ENCODE data around the gene WHAMM. TPM values are rescaled to one million over a fixed set of nuclear protein-coding genes. Genes with fewer than 3 reads are reported as not detected.

Gene WHAMM
- total RNA-seq, 1 donor from 2014 or later, result 9.6 TPM

DNA sequence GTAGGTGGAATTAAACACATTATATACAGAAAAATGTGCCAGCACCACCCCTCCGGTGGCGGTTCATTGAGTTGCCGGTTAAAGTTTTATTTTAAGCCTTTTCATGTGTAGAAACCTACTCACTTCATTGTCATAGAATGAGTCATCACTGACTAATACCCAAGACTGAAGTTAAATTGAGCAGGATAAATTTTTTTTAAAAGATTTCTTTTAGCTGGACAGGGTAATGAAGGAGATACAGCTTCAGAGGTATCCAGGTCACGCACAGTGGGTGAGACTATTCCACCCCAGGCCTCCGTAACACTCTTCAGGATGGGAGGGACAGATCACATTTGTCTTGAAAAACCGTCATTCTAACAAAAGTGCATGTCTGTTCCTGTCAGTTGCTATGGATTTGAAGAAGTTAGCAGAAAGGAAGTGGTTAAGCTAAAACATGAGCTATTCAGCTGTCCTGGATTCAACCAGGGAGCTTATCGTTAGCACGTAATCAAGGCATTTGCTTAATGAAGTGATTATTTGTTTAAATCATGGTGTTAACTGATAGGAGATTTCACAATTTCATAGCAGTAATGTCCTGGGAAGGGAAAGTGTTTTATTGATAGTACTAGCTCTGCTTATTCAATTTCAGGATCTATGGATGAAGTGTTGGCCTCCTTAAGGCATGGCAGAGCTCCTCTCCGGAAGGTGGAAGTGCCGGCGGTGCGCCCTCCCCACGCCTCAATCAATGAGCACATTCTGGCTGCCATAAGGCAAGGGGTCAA is 23.4 kb downstream of the WHAMM start:
- Mint-ChIP-seq H3K4me1 (ENCODE audit: unreplicated experiment) (peaks cover 23% of the 10 kb centered on the region), H3K27me3 (ENCODE audit: unreplicated experiment) (no peaks in the 10 kb centered on the region), H3K4me3 (ENCODE audit: unreplicated experiment) (no peak overlapping the region), H3K36me3 (ENCODE audit: unreplicated experiment) (peaks cover 74% of the 10 kb centered on the region), H3K27ac (ENCODE audit: unreplicated experiment) (peak overlapping the region; percentile 73), H3K9me3 (ENCODE audit: unreplicated experiment) (peaks cover 3% of the 10 kb centered on the region)
- TF ChIP-seq CTCF (IDR thresholded peaks at IDR 0.05), result no peak
- no peak for DNase-seq (ENCODE audit: extremely low spot score, unreplicated experiment)

GRCh38 chr15:82833362-82833682 is 23.9 kb downstream of the WHAMM start:
- no peak for DNase-seq (ENCODE audit: extremely low spot score, unreplicated experiment)
- Mint-ChIP-seq H3K27me3 (ENCODE audit: unreplicated experiment) (no peaks in the 10 kb centered on the region), H3K27ac (ENCODE audit: unreplicated experiment) (no peak overlapping the region), H3K9me3 (ENCODE audit: unreplicated experiment) (peaks cover 5% of the 10 kb centered on the region), H3K4me3 (ENCODE audit: unreplicated experiment) (no peak overlapping the region), H3K4me1 (ENCODE audit: unreplicated experiment) (peaks cover 23% of the 10 kb centered on the region), H3K36me3 (ENCODE audit: unreplicated experiment) (peaks cover 74% of the 10 kb centered on the region)
- no peak for TF ChIP-seq CTCF (IDR thresholded peaks at IDR 0.05)

DNA sequence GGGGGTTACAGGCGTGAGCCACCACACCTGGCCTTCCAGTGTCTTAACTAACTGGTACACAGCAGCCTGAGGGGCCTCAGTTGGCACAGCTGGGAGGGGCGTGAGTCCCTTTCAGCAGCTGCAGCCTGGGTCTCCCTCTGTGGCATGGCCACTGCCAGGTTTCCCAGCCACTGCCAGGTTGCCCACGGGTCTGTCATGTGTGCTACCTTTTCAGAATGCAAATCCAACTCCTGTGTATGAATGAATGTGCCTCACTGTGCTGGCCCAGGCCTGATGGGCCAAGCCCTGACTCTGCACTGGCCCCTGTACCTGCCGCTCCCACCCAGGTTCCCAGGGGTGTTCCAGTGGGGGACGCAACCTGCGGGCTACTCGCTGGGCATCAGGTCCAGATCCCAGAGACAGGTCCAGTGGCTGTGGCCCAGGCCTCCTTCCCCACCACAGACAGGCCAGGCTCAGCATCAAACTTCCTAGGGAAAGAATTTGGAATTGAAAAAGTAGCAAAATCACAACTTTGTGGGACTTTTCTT is 26.0 kb downstream of the WHAMM start:
- Mint-ChIP-seq H3K36me3 (ENCODE audit: unreplicated experiment) (peaks cover 68% of the 10 kb centered on the region), H3K4me3 (ENCODE audit: unreplicated experiment) (no peak overlapping the region), H3K9me3 (ENCODE audit: unreplicated experiment) (peaks cover 5% of the 10 kb centered on the region), H3K4me1 (ENCODE audit: unreplicated experiment) (peaks cover 23% of the 10 kb centered on the region), H3K27ac (ENCODE audit: unreplicated experiment) (no peak overlapping the region), H3K27me3 (ENCODE audit: unreplicated experiment) (no peaks in the 10 kb centered on the region)
- DNase-seq (ENCODE audit: extremely low spot score, unreplicated experiment), result no peak
- TF ChIP-seq CTCF (IDR thresholded peaks at IDR 0.05), result no peak

GRCh38 chr15:82838096-82838735 is 28.8 kb downstream of the WHAMM start:
- Mint-ChIP-seq H3K9me3 (ENCODE audit: unreplicated experiment) (peaks cover 5% of the 10 kb centered on the region), H3K36me3 (ENCODE audit: unreplicated experiment) (peaks cover 46% of the 10 kb centered on the region), H3K4me3 (ENCODE audit: unreplicated experiment) (no peak overlapping the region), H3K4me1 (ENCODE audit: unreplicated experiment) (peaks cover 1% of the 10 kb centered on the region), H3K27ac (ENCODE audit: unreplicated experiment) (no peak overlapping the region), H3K27me3 (ENCODE audit: unreplicated experiment) (no peaks in the 10 kb centered on the region)
- TF ChIP-seq CTCF (IDR thresholded peaks at IDR 0.05), result no peak
- DNase-seq (ENCODE audit: extremely low spot score, unreplicated experiment), result no peak

DNA sequence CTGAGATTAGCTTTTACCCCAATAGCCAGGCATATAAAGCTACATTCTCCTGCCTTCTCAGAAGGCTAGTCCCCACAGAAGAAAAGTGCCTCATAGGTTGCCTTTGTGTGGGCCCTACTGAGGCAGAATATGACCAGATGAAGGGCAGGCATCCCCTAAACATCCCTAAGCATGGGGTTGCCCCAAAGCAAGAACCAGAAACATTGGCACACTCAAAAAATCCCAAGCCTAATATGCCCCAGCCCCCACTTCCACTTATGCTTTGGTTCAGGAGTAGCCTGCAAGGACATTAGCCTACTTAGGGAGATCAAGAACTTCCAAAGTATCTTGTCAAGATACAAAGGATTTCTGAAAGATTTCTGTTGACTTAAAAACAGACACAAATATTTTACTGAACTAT is 29.7 kb downstream of the WHAMM start:
- no peak overlapping the region for H3K27ac Mint-ChIP-seq (ENCODE audit: unreplicated experiment)
- H3K4me1 Mint-ChIP-seq (ENCODE audit: unreplicated experiment), result no peaks in the 10 kb centered on the region
- H3K36me3 Mint-ChIP-seq (ENCODE audit: unreplicated experiment), result peaks cover 40% of the 10 kb centered on the region
- DNase-seq (ENCODE audit: extremely low spot score, unreplicated experiment), result no peak
- H3K27me3 Mint-ChIP-seq (ENCODE audit: unreplicated experiment), result no peaks in the 10 kb centered on the region
- H3K9me3 Mint-ChIP-seq (ENCODE audit: unreplicated experiment), result peaks cover 5% of the 10 kb centered on the region
- no peak for TF ChIP-seq CTCF (IDR thresholded peaks at IDR 0.05)
- H3K4me3 Mint-ChIP-seq (ENCODE audit: unreplicated experiment), result no peak overlapping the region

All from osteocyte (in vitro differentiated cells).